ENCODE measurements around the gene ACTR10.
A peak's percentile ranks its signal among the peaks of the same experiment; 100 is the strongest.
"Not testable (repeated sequence)": the region's sequence is repeated elsewhere in the genome, so short reads cannot be mapped to it uniquely, and the experiment has no call there.

ACTR10 gene

DNA sequence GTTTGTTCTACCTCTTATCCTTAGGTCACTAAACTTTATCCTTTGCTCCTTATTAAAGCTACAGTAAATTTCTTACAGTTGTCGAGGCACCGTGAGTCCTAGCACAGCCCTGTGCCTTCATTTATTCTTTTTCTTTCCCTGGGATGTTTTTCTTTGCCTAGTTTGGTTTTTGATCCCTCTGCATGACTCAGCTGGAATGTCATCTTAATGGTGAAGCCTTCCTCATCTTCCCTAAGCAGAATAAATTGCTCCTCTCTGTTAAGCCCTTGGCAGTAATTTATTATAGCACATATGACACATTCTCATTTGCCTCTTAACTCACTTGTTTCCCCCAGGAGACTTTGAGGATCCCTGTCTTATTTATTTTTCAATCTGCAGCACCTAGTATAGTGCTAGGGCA is 16.6 kb downstream of the ACTR10 start:
- DNase-seq (ENCODE audit: low spot score) = no peak

DNA sequence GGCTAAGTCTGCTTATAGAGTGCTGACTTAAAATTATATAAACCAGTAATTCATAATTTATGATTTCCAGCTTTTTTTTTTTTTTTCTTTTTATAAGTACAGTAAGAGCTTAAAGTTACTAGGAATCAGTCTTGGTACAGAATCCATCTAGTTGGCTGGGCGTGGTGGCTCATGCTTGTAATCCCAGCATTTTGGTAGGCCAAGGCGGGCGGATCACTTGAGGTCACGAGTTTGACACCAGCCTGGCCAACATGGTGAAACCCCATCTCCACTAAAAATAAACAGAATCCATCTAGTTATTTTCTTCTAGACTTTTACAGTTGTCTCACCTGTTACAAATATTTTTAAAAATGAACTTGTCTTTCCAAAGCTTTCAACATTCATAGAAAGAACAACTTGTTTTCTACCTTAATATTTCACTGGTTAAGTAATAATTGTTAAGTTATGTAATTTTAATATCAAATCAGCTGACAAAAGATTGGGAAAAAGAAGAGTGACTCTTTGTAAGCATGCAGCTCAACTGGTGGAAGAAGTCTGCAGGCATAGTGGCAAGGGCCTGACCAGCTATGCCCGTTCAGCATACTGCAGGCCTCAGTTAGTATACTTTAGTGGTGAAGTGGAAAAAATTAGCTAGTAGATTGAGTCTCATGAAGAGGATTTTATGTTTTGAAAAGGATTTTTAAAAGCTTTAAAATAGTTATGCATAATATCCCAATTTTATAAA is 27.3 kb downstream of the ACTR10 start:
- DNase-seq (ENCODE audit: low spot score) = no peak

DNA sequence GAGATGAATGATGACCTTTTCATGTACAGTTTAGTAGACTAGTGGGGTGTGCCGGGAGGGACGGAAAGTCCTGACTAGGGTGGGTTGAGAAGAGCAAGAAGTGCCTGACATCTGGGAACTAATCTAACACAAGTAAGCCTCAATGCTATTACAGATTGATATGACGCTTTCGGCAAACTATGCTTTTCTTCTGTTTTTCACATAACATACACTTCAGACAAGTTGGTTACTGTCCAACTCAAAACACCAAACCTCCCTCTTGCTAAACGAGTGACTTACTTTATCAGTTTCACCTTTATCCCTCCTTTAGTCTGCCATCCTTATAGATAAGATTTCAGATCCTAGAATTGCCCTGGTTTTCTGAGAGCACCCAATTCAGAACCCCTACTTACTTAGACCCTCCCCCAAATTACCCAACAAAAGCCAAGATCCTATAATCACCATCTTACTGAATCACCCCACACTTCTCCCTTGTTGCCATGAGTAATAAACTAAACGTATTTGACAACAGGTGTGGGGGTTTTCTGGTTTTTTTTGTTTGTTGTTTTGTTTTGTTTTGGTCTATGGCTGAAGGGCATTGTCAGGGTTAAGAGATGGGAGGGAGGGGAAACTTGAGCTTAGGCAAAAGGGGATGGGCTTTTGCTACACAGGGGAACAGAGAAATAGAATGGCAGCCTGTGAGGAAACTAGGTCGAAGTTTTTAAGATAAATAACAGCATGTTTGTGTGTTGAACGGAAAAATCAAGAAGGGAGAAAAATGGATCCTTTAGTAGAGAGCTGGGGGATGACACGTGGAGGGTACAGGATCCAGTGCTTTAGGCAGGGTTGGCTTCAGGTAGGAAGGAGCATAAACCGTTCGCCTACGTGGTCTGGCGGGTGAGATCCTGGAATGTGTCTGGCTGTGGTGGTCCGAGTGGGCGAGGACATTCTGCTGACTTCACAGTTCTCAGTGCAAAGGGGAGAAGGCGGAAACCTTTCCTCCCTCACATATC is 38.6 kb downstream of the ACTR10 start:
- no peak for DNase-seq (ENCODE audit: low spot score)

DNA sequence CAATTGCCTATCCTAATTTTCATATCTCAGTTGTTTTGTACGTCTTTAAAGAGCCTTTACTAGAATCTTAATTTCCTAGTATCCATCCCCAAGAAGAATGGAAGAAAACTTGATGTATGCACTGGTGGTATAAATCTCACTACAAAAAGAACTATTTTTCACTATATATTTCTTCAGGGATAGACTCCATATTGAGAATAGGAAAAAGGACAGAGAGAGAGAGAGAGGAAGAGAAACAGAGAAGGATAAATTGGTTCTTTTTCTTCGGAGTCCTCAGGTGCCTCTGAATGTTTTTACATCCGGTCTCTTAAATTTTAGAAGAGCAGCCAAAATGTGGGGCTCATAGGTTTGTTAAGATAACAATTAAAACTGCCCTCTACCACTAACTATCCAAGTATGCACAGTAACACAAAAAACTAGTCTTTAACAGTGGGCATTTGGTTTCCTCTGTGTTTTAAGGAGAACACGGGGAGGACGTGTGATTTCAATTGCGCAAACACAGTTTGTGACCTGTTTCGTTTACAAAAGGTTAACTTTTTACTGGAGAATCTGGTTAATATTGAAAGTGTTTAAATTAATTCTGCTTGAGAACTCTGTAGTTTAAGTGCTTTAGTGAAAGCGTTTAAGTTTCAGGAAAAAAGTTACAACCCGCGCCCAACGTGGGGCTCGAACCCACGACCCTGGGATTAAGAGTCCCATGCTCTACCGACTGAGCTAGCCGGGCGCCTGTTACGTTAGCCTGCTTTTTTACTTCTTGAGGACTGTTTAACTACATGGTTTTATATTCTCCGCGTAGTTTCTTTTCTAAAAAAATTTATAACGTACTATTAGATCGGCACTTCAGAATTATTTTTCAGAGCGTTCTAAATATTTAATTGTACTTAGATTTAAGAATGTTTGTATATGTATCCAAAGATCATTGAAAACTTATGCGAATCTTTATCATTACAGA is 39.6 kb downstream of the ACTR10 start:
- DNase-seq (ENCODE audit: low spot score) = no peak

DNA sequence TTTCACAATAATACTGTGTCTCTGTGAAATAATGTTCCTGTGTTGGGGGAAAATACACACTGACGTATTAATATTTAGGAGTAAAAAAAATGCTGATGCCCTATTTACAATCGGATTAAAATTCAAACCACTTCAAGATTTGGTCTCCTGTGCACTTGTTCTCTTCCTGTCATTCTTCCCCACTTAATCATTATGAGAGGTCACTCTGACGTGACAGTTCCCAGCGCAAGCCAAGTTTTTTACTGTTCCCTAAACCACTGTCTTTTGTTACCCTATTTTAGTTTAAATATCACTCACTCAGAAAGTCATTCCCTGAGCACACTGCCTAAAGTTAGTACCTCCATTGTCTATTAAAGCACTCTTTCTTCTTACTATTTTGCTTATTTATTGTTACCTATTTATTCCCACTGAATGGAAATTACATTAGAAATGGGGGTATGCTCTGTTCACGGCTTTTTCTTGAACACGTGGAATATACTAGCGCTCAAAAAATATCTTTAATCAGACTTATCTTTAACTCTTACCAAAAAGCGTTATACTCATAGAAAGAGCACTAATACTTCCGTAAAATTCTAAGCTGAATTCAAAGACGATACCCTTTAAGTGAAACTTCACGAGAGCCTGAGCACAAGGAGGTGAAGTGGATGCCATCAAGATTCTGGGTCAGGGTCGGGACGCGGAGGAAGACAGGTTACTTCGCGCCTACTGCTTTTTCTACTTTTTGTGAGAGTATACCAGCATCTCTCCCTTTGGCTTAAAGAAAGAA is 44.0 kb downstream of the ACTR10 start:
- no peak for DNase-seq (ENCODE audit: low spot score)

DNA sequence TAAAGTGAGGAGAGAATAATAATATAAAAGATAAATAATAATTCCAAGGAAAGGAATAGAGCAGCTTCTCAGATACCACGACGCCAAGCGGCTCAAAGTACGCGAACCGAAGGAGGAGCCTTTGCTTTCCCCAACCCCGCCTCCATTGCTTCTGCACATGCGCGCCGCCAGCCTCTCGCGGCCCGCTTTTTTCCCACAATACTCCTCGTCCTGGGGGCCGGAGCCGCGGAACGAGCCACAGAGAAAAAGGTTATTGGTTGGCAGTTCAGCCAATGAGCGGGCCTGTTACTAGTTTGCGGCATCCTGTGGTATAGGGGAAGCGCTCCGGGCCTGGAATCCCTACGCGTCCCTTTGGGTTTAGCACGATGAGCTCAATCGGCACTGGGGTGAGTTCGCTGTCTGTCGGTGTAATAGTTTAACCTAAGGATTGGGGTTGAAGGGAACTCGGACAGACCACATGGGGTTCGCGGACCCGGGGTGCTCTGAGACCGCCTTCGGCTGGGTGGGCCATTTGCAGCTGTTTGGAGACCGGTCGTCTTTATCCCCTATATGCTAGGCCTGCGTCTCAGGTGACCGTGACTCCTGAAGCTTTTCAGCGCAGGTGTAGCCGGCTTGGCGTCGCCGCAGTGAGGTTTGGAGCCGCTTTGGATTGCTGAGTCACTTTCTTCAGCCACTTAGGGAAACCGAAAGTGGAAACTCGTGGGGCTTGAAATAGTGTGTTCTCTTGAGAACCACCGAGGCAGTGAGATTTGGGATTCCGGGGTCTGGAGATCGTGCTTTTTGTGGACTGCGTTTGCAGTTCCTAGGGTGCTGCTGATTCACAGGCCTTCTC is 44.8 kb downstream of the ACTR10 start, which contains the start of gene PSMA3:
Gene PSMA3 (plus strand): TSS at position 288 of the 832 bp plus-strand sequence. CDS start 78 bp downstream, at position 366.
- DNase-seq (ENCODE audit: low spot score) = peak; percentile 83

DNA sequence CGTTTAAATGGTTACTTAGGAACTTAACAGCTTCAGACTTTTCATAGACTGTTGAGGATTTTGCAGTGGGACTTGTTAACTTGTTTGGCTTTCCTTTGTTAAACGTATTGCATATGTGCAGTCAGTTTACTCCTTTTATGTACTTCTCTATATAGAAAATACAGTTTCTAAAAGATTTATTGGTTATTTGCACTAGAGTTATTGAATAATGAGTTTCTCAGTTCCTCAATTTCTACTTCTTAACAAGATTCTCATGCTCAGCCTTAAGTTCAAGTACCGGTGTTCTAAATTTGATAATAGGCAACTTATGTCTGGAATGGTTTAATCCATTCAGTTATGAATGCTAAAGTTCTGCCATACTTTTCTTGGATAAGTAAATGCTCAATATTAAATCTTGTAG is 45.6 kb downstream of the ACTR10 start:
- no peak for DNase-seq (ENCODE audit: low spot score)

DNA sequence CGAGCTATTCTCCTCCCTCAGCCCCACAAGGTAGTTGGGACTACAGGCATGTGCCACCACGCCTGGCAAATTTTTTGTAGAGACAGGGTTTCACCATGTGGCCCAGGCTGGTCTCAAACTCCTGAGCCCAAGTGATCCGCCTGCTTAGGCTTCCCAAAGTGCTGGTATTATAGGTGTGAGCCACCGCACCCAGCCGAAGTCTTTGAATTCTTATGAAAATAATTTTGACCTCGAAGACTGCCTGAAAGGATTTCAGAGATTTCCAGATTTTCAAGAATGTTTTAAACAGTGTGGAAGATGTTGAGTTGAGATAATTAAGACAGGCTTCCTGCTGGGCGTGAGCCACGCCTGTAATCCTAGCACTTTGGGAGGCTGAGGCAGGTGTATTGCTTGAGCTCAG is 49.7 kb downstream of the ACTR10 start:
- DNase-seq (ENCODE audit: low spot score) = no peak

DNA sequence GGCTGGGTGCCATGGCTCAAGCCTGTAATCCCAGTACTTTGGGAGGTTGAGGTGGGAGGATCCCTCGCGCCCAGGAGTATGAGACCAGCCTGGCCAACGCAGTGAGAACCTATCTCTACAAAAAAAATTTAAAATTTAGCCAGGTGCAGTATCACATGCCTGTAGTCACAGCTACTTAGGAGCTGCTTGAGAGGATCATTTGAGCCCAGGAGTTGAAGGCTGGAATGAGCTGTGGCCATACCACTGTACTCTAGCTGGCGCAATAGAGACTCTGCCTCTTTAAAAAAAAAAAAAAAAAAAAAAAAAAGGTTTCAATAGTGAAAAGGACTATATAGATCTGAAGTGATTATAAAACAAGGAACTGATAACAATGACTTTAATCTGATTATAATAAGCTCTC is 58.2 kb downstream of the ACTR10 start:
- no peak for DNase-seq (ENCODE audit: low spot score)

DNA sequence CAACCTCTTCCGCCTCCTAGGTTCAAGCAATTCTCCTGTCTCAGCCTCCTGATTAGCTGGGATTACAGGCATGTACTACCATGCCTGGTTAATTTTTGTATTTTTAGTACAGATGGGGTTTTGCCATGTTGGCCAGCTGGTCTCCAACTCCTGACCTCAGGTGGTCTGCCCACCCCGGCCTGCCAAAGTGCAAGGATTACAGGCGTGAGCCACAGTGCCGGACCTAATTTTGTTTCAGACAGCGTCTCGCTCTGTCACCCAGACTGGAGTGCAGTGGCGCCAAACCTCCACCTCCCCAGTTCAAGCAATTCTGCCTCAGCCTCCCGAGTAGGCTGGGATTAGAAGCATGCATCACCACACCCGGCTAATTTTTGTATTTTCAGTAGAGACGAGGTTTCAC is 62.1 kb downstream of the ACTR10 start:
- DNase-seq (ENCODE audit: low spot score) = not testable (repeated sequence)

DNA sequence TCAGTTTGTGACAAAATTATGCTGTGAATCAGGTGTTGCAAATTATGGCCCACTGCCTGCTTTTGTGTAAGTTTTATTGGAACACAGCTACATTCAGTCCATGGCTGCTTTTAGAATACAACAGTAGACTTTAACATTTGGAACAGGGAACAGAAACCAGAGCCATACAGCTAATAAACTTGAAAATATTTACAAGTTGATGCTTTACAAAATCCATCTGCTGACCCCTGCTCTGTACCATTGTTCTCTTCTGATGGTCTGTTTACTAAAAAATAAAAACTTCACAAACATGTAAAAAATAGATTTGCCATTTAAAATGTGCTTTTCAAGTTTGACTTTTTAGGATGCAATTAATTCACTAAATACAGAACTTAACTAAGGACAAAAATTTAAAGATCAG is 65.5 kb downstream of the ACTR10 start:
- no peak for DNase-seq (ENCODE audit: low spot score)

DNA sequence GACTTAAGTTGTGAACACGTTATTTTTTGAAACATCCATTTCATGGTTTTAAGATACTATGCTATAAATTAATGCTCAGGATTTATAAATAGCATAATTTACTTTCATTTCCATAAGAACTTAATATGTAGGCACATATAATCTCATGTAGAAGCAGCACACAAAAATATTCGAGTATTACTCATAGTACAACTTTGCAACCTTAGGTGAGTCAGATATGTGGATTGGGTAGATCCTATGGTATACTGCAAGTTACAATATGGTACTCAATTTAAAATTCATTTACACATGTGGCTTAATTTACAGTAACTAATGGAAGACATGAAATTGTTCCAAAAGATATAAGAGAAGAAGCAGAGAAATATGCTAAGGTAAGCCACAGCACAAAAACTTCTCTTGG is 70.7 kb downstream of the ACTR10 start:
- no peak for DNase-seq (ENCODE audit: low spot score)

DNA sequence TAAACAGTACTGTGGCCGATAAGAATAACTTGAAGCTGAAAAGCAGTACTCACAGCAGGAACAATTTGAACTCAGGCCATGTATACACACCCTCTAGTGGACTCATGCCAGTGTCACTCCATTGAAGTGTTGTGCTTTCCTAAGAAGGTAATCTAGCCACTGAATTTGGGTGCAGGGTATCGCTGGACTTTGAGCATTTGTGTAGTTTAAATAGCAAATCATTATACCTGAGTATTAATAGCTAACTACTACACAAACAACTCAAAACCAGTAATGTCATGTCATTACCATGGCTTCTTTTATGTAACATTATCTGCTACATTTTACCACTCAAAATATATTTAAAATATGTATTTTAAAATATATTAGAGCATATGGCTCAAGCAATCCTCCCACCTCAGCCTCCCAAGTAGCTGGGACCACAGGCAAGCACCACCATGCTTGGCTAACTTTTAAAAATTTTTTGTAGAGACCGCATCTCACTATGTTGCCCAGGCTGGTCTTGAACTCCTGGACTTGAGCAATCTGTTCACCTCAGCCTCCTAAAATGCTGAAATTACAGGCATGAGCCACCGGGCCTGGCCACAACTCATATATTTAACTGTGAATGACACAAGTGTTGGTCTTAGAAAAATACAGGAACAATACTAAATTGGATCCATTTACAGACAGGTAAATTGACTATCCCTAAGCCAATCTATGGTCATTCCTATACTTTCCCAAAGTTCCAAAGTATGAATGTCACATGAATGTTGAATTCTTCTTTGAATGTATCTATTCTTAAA is 72.8 kb downstream of the ACTR10 start:
- DNase-seq (ENCODE audit: low spot score) = peak; percentile 21

DNA sequence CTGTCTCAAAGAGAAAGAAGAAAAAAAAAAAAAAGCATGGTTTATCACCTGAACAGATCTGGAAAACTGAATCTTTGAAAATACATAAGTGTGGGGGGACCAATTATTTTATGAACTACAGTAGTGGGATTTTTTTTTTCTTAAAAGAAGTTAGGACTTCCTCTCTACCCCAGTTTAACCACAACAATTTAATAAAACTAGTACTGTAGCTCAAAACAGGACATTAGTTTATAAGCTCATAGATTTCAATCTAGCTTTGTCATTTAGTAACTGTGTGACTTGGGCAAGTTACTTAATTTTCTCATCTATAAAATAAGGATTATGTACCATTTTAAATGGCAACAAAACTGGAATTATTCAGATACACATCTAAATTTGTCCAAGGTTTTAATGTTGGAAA is 74.9 kb downstream of the ACTR10 start:
- DNase-seq (ENCODE audit: low spot score) = no peak

DNA sequence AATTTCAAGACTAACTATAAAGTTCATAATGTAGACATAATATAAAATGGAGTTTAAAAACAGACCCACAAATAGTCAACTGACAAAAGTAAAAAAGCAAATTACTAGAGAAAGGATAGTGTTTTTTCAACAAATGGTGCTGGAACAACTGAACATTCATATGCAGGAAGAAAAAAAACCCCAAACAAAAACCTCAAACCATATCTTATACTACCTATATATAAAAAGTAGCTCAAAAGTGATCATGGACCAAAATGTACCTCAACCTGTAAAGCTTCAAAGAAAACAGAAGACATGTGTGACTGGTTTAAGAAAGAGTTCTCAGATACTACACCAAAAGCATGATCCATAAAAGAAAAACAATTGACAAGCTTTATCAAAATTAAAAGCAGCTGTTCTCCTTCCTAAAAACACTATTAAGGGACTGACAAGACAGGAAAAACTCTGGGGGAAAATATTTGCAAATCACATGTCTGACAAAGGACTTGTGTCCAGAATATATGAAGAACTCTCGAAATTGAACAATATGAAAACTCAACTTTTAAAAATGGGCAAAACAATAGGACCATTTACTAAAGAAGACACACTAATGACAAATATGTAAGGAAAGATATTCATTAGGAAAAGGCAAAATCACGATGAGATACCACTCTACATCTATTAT is 75.7 kb downstream of the ACTR10 start:
- no peak for DNase-seq (ENCODE audit: low spot score)

DNA sequence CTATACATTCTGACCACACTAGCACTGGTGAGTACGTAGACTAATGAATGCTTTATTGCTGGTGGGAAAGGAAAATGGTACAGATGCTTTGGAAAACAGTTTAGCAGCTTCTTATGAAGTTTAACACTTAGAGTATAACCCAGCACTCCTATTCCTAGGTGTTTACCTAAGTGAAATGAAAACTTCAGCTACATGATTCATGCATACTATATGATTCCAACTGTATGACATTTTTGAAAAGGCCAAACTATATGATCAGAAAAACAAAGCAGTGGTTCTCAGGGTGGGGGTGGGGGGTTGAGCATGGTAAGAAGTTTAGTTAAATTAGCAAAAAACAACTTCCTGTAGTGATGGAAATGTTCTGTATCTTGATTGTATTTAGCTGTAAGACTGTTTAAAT is 76.3 kb downstream of the ACTR10 start:
- no peak for DNase-seq (ENCODE audit: low spot score)

DNA sequence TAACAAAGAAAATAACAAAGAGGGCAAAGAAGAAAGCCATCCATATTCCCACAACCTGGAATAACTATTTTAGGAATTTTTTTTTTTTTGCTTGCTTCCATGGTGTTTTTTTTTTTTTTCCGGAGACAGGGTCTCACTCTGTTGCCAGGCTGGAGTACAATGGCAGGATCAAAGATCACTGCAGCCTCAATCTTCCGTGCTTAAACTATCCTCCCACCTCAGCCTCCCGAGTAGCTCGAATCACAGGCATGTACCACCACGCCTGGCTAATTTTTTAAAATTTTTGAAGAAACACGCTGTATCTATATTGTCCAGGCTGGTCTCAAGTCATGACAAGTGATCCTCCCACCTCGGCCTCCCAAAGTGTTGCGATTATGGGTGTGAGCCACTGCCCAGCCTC is 78.2 kb downstream of the ACTR10 start:
- no peak for DNase-seq (ENCODE audit: low spot score)

DNA sequence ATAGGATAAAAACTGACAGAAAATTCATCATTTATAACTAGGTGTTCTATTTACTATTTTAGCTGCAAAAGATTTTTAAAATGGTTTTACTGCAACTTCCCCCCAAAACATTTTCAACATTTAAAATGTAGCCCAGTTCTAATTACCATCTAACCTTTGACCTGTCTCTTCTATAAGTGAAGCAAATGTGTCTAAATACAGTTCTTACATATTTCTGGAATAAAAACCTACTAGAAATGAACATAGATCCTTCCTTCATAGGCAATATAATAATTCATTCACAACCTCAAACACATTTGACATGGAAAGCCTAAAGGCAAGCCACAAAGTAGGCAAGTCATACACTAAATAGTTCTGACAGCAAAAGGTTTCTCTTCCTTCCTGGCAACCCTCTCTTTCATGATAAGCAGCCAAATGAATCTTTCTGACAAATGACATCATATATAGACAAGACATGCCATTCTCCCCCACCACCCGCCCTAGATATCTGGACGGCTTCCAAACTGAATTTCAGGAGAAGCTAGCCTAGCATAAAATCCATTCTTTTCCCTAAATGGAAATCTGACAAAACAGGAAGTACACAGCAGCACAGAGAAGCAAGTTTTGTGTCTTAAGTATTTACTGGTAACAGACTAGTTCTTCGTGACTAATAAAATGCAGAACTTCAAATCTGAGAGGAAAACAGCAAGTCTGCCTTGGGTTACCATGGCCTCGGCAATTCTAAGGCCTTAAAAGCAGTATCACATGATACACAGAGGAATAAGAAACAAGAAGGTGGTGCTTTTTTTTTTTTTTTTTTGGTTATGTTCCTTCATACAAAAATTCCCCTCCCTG is 81.2 kb downstream of the ACTR10 start:
- no peak for DNase-seq (ENCODE audit: low spot score)

Measured in HuH-7.5 (cell line).